GM19372 (cell line): ENCODE results near the gene AP1B1.

Experiments used
- ATAC-seq: cut with Tn5 transposase; IDR thresholded peaks from one replicate; pipeline ENCODE4 v1.9.1; 2021; ENCODE audit warnings: mild to moderate bottlenecking, low read depth, moderate library complexity; ENCODE audit not compliant: unreplicated experiment

Gene AP1B1

GRCh38 chr22:29302681-29303465, 85.5 kb downstream of the AP1B1 start:
- no peak for ATAC-seq

GRCh38 chr22:29302402-29302680, 86.0 kb downstream of the AP1B1 start:
- ATAC-seq: no peak

- no peak for ATAC-seq
Observed at GRCh38 chr22:29301716-29302401, 86.5 kb downstream of the AP1B1 start.

- ATAC-seq: no peak
Observed at GRCh38 chr22:29300807-29301601, 87.4 kb downstream of the AP1B1 start.

- no peak for ATAC-seq
Observed at GRCh38 chr22:29300467-29300806, 87.9 kb downstream of the AP1B1 start.

- no peak for ATAC-seq
Observed at GRCh38 chr22:29299136-29299900, 89.1 kb downstream of the AP1B1 start.

GRCh38 chr22:29298641-29299040, 89.7 kb downstream of the AP1B1 start:
- no peak for ATAC-seq

GRCh38 chr22:29292379-29292778, 96.0 kb downstream of the AP1B1 start:
- ATAC-seq: no peak

GRCh38 chr22:29291215-29291614, 97.2 kb downstream of the AP1B1 start:
- no peak for ATAC-seq

- no peak for ATAC-seq
Observed at GRCh38 chr22:29290061-29290460, 98.3 kb downstream of the AP1B1 start.

- no peak for ATAC-seq
Observed at GRCh38 chr22:29288837-29289236, 99.5 kb downstream of the AP1B1 start.

- no peak for ATAC-seq
Observed at GRCh38 chr22:29284196-29284595, 104.2 kb downstream of the AP1B1 start.

- no peak for ATAC-seq
Observed at GRCh38 chr22:29277927-29278326, 110.4 kb downstream of the AP1B1 start.
